ENCODE data around the gene SH3RF3.

GRCh38 chr2:109410039-109410815 is 281.2 kb downstream of the SH3RF3 start:
- TF ChIP-seq CTCF (IDR thresholded peaks at IDR 0.05) (no peak), REST (IDR thresholded peaks at IDR 0.05; ENCODE audit: insufficient read depth in 1 of 2, low read depth in 2 of 2, low read length in 1 of 2) (no peak), POLR2AphosphoS5 (IDR thresholded peaks at IDR 0.05; ENCODE audit: low read depth, low read length) (no peak), SIN3A (IDR thresholded peaks at IDR 0.05; ENCODE audit: borderline replicate concordance, insufficient read depth, low read depth, low read length) (no peak)

Data from Panc1 (cell line).